Stimulated activated CD8-positive, alpha-beta memory T cell treated with anti-CD3 and anti-CD28 coated beads, Interleukin-12 subunit alpha, Interleukin-12 subunit beta, amount 100 ng/mL, for 4 hours (primary cell): ENCODE measurements around the gene E2F3.

Source experiments
- DNase-seq: peaks from one replicate; pipeline ENCODE4 v3.0.0-alpha.2; 2020; ENCODE audit warnings: low read depth

E2F3 gene

DNA sequence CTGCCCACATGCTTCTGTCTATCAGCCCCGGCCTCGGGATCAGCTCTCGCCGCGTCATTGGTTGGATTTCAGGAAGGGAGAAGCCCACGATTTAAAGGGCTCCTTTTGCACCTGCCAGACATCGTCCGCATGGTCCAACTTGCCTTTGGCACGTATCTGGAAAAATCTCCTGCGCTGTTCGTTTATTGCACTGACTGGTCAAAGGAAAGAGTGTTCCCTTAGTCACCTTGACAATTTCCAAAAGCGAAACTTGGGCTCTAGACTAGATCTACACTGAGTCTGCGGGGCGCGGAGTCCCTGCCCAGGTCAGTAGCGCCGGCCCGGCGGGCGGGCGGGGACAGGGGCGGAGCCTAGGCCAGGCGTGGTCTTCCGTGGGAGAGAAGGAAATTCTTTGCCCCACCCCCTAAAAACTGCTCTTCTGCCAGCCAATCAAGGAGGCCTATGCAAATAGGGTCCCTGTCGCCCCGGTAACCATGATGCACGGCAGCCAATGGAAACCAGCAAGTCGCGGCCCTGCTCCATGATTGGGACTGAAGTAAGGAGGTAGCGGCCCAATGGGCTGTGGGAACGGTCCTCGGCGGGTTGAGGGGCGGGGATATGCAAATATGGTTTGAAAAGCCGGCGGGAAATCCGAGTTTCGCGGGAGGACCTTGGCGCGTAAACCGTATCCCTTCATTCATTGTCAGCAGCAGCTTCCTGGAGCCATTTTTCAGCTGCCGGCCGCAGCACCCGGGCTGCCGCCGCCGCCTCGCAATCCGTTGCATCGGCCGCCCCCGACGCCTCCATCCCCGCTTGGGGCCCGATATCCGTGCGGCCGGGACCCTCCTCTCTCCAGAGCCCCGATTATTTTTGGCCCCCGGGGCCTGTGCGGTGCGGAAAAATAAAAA is at the start of gene E2F3:
E2F3 (plus strand) TSS at position 675 of the 887 bp plus-strand sequence. CDS start 354 bp downstream, outside the sequence.
- DNase-seq, result peak; percentile 96

DNA sequence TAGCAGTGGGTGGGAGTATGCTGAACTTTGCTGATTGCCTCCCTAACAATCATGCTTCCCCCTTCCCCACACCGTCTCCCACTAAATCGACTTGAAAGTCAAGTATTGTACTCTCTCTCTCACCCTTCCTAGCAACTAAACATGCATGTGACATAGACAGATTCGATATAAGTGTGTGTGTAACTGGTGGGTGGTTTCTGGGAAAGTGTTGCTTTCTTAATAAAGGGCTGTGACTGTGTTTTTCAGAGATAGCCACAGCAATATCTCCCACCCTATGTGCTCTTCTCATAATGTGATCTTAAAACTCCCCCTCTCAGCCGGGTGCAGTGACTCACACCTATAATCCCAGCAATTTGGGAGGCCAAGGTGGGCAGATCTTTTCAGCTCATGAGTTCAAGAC is 49.3 kb upstream of the E2F3 start:
- DNase-seq, result no peak

DNA sequence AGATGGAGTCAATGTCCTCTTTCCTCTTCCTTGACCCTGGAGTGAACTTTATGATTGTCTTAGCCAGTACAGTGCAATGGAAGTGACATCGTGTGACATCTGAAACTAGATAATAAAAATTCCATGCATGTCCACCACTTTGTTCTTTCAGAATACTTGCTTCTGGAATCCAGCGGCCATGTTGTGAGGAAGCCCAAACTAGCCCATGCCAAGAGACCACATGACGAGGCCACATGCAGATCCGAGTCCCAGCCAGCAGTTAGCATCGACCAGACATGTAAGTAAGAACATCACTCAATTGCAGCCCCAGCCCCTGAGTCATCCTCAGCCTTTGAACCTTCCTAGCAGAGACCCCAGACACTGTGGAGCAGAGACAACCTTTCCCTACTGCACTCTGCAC is 48.5 kb upstream of the E2F3 start:
- DNase-seq, result no peak

DNA sequence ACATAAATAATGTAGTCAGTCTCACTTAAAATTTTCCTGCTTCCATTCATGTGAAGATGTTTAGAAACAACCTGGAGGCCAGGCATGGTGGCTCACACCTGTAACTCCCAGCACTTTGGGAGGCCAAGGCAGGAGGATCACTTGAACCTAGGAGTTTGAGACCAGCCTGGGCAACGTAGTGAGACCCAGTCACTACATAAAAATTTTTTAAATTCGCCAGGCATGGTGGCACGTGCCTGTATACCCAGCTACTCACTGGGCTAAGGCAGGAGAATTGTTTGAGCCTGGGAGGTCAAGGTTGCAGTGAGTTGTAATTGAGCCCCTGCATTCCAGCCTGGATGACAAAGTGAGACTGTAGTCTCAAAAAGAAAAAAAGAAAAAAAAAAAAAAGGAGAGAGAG is 47.3 kb upstream of the E2F3 start:
- no peak for DNase-seq

DNA sequence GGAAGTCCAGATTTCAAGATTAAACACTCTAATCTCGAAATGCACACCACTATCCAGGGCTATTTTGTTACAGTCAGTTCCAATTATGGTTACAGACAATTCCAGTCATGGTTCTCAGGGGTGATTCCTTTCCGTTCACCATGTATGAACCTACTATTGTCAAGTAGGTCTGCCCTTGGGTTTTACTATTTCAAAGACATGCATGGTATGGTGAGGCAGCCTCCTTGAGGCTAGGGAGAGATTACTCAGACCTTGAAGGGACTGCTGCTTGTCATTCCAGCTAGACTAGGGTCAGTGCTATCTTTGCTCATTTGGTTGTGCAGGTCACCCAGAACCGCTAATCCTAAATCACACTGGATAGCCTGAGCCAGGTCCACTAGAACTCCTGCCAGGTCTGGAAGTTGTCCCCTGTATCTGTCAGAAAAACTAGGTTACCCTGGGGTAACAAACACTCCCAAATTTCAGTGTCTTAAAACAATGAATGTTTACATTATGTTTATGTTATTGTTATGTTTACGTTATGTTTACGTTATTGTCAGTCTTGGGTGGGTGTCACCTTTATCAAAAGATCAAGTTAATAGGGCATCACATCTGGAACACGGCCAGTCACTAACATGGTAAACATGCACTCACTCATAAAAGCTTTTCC is 41.1 kb upstream of the E2F3 start:
- no peak for DNase-seq

DNA sequence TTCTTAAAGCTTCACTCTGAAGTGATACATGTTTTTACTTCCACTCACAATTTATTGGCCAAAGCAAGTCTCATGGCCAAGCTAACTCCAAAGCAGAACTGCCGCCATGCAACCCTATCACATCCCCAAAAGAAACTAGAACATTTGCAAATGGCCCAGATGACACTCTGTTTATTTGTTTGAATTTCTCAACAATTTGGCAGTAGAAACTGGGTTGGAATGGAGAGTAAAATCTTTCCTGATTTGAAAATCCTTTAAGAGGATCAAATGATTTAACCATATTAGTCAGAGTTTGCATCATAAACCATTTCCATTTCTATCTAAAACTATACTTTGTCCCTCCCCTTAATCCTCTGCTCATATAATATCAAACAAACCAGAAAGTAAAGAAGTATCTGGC is 39.1 kb upstream of the E2F3 start:
- DNase-seq, result no peak

DNA sequence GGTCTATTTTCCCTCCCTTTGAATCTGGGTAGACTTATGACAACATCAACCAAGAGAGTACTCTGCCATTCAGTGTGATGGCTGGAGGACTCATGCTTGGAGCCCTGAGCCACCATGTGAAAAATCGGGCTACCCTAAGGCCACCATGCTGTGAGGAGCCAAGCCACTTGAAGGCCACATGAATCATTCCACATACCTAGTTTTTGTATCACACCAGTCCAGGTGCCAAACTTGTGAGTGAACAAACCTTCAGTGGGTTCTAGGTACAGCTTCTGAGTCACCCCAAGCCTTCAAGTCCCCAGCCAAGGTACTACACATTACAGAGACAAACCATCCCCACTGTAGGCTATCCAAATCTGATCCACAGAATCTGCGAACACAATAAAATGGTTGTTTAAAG is 37.4 kb upstream of the E2F3 start:
- DNase-seq, result no peak

DNA sequence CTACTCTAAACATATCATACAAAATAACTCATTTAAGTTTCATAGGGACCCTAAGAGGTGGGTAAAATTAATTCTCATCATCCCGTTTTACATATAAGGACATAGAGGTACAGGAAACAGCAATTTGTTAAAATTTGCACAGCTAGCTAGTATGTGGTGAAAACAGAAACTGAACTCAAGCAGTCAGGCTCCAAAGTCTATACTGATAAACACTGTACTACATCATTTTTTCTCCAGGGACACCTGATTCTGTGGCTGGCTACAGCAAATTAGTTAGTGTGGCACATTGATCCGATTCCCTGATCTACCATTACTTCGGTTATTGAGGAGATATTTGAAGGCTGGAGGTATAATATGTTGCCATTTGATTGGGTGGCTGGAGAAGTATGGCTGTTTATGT is 36.2 kb upstream of the E2F3 start:
- no peak for DNase-seq

DNA sequence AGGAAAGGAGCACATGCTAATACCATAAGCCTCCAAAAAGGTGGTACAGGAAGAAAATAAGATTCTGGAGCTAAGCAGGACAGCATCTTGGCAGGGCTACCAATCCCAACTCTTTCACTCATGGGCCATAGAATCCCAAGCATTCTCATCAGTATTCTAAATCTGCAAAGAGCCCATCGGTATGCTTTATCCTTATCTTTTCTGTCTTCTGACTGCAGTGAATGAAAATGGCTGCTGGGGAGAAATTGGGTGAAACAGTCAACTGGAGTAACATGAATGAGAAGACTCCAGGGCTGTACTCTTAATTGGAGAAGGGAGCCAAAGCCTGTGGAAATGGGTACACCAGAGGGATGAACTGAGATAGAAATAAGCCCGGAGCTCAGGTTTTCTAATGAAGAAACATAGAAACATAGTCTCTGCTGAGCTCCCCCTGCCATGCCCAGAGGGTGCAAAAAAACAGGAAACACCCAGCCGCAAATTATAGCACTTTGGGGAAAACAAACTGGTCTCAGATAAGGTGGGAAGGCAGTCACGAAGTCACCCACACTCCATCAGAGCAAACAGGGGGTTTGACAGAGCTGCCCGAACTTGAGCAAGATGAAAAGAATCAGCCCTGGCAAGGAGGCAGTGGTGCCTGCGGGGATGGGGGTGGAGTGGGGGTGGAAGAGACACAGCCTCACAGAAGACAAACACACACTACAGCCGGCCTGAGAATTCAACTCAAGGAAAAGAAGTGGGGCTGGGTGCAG is 35.4 kb upstream of the E2F3 start:
- peak; percentile 29 for DNase-seq

DNA sequence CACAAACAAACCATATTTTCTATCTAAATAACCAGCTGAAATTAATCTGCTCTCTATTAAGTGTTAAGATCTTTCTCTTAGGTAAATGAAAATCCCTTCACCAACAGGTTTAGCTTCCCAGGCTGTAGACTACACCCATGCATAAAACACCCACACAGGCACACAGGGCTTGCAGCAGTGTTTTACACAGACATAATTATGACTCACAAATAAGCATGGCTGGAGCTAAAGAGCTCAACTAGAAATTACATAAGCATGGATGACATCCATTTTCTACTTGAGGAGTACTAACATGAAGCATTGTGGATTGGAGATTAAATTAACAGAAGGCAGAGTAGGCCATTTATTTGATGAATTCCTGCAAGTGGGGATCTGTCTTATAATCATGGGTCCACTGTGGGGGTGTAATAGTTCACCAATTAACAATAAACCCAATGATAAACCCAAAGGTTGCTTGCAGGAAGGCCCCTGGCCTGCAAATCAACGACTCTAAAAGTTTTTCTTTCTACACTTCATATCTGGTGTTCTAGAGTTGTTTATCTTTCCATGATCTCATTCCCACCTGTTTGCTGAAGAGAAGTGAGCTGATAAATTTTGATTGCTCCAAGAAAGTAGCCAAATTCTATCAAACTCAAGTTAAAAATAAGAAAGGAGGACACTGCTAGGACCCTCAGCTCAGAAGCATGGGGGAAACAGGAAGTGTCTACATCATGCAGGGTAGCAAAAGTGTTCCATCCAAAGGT is 33.8 kb upstream of the E2F3 start:
- DNase-seq, result no peak

DNA sequence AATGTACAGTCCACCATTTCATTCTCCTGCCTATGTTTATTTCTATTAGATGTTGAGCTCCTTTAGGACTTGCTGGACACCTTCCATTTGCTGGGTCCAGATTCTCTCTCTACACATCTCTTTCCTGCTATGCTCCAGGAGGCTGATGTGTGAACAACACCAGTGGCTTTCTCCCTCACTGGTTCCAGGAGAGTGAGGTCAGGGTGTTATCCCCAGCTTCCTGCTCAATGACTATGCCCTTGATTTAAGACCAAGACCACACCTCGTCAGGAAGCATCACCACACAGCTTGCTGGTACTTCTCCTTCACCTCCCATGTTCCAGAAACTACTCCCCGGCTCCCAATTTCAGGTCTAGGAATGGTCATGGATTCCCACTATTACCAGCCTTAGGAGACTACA is 31.3 kb upstream of the E2F3 start:
- no peak for DNase-seq

DNA sequence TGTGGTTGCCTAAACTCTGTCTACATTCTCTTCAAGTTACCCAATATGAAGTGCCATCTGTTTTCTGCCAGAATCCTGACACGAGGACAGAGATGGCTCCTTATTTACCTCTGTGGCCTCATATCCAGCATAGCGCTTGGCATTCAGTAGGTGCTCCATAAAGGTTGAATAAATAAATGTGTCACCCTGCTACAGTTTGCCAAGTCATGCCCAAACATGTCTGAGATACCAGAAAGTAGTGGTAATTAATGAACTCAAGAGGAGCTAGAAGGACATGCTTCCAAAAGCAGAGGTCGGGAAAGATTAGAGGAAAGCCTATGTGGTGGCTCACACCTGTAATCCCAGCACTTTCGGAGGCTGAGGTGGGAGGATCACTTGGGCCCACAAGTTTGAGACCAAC is 30.9 kb upstream of the E2F3 start:
- no peak for DNase-seq

DNA sequence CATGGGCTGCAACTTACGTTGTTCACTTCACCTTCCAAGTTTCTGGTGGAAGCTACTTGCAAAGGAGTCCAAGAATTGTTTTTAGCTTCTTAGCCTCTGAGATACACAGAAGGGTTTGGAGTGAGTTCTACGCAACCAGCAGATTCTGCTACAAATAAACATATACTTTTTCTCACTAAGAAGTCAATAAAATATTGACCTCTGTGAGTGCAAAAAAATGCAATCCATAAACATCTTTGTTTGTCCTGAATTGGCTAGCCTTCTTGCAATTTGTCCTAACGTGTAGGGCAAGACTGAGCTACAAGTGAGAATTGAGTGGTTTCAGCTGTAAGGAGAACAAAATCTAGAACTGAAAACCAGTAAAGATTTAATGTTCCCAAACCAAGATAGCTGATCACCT is 26.2 kb upstream of the E2F3 start:
- no peak for DNase-seq

DNA sequence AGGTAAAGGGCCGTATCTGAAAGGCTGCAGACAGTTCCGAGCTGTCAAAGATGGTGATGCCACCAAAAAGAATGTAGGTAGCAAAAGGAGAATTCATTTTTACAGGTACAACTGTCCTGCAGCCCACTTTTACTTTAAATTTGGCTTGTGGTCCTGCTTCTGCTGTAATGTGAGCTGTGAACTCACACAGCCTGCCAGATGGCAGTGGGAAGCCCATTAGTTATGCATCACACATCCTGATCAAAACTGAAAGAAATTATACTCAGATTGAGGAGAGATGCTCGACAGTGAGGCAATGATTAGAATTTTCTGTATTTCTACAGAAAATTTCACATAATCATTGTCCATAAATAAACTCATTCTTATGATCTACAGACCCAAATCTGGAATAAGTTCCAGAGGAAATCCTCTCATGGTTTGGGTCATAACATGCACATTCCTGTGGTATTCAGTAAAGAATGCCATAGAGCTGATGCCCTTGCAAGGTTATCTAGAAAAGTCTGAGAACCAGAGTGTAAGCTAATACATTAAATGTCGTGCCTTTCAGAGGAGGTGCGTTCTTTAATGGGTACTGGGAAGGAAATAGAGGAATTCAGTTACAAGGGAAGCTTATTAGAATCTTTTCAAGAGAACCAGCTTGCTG is 23.9 kb upstream of the E2F3 start:
- DNase-seq, result no peak

DNA sequence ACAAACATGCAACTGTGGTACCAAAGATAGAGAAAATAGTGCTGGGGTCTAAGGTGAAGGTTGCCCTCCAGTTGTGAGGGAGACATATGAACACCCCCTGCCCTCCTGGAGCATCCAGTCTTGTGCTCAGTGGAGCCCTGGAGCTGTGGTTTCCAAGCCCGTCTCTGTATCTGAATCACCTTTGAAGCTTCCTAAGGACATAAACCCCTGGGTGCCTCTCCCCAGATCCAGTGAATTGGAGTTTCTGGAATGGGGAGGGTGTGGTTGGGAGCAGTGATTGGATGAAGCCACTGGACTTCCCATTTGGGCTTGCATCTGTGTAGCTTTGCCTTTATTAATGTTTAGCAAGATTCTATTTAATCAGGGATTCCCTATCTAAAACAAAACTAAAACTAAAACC is 22.4 kb upstream of the E2F3 start:
- DNase-seq, result no peak

DNA sequence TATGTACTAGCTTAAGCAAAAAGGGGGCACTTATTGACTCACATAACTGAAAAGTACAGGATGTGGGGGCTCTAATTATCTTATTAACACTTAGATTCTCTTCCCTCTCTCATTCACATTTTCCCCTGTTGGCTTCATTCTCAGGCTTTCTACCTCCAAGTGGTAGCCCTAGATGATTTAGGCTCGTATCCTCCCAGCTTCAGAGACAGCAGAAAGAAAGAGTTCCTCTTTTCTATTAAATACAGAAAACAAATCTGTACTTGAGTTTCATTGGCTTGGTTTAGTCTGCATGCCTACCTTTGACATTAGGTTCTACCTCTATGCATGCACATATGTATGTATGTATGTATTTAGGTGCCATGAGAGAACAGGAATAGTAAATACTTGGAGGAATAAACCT is 15.5 kb upstream of the E2F3 start:
- no peak for DNase-seq

DNA sequence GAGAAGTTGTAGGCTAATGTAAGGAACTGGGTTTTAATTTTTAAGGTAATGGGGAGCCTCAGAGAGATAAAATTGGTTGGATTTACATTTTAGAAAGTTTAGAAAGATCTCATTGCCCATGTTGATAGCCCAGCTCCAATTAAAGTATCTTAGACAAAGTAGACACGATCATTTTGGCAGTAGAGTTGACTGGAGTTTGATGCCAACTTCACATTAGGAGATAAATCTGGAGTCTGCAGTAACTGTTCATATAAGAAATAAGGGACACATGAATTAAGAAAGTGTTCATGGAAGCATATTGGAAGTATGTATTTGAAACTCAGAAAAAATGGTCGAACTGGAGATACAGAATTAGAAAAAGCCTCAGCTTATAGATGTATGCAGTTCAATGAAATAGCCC is 12.6 kb upstream of the E2F3 start:
- DNase-seq, result no peak

DNA sequence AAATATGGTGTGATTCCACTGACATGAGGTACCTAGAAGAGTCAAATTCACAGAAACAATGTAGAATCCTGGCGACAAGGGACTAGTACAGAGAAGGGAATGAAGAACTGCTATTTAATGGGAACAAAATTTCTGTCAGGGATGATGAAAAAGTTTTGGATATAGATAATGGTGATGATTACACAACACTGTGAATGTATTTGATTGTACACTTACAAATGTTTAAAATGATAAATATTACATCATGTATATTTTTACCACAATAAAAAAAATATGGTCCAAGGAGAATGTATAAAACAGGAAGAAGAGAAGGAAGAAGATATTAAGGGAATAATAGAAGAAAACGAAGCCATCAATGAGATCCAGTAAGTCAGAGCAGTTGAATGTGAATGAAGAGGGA is 8.4 kb upstream of the E2F3 start:
- DNase-seq, result no peak

DNA sequence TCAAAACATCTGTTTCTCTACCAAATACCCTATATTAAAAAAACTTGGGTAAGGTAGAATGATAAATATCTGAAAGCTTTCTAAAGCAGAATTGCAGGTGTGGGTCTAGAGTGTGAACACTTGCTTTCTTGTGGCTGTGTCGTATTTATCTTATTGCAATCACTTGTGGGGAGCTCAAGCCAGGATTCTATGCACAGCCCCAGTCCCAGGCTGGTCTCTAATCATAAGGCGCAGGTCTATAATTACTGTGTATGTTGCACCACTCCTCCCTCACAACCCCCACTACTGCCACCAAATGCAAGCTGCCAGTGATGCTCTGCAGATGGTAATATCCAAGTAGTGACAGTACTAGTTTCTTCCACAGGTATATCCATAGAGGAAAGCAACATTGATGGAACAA is 2.2 kb upstream of the E2F3 start:
- DNase-seq, result no peak

DNA sequence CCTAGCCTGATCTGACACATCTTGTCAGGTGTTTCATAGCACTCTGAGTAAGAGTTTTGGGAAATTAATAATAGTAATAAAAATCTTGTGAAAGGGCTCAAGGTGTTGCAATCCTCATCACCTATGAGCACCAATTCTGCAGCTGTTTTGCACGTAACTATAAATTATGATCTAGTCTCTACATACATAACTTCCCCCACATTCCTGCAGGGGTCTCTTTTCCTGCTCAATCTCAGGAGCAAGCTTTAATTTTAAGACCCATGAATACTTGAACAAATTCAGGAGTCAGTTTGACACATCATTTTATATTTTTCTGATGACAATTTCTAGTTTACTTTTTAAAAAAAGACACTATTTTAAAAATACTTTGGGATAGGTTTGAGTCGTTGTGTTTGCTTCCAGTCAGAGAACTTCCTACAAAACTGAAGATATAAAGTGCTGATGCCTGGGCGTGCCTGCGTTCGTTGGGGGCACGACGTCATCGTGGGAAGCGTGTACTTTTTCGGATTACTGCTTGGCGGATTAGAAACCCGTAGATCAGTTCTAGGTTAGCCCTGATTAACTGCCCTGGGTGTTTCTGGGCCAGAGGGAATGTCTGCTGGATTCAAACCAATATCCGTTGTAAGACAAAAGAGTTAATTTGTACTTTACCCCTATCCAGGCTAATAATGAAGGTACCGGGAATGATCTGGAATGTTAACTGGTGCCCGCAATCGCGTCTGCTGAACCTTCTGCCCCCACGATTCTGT is 1.0 kb upstream of the E2F3 start:
- DNase-seq, result peak; percentile 6

DNA sequence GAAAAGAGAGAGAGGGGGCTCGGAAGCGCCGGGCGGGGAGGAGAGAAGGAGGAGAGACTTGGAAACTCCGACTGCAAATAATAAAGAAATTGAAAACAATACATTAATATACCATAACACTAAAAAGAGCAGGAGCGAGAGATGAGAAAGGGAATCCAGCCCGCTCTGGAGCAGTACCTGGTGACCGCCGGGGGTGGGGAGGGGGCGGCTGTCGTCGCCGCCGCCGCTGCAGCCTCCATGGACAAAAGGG is 338 bp downstream of the E2F3 start:
- DNase-seq, result no peak
